ENCODE measurements around the gene DOHH. TPM values are rescaled to one million over a fixed set of nuclear protein-coding genes. Genes with fewer than 3 reads are reported as not detected.
"Not testable (repeated sequence)": the region's sequence is repeated elsewhere in the genome, so short reads cannot be mapped to it uniquely, and the experiment has no call there.

Gene DOHH
- polyA plus RNA-seq, 3 donors = 5.4 to 11.8 (median 9.6) TPM

DNA sequence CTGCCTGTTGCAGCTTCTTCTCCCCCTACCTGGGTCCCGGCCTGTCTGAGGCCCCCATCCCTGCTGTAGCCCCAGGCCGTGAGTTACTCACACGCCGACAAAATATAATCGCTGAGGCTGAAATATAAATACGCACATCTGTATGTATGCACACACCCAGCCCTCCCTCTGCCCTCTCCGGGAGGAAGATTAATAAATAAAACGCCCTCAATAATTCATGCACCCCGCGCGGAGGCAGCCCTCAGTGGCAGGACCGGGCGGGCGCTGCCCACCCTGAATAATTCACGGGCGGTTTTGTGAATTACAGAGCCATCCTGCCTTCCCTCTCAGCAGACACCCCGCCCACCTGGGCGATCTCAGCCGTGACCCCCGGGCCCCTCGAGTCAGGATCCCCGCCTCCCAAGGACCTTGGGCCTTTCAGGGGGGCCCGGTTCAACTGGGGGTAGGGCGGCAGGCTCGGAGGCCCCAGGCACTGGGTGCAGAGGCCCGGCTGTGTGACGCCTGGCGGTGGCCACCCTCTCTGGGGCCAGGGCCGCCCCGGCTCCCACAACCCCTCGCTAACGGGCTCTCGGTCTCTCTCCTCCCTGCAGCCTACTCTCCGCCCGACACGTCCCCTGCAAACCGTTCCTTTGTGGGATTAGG, 44.4 kb downstream of the DOHH start:
- DNase-seq (ENCODE audit: extremely low read depth in 1 of 11, low read depth in 9 of 11, low spot score in 4 of 11) = no peak

DNA sequence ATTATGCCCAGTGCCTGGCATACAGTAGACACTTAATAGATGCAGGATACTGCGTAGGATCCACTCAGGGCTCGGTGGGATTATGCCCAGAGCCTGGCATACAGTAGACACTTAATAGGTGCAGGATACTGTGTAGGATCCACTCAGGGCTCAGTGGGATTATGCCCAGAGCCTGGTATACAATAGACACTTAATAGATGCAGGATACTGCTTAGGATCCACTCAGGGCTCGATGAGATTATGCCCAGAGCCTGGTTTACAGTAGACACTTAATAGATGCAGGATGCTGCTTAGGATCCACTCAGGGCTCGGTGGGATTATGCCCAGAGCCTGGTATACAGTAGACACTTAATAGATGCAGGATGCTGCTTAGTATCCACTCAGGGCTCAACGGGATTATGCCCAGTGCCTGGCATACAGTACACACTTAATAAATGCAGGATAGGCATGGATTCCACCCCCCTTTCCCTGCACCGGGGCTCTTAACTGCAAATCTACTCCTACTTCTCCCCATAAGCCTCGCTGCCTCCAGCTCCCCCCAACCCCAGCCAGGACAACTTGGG, 45.0 kb downstream of the DOHH start:
- DNase-seq (ENCODE audit: extremely low read depth in 1 of 11, low read depth in 9 of 11, low spot score in 4 of 11) = no peak

DNA sequence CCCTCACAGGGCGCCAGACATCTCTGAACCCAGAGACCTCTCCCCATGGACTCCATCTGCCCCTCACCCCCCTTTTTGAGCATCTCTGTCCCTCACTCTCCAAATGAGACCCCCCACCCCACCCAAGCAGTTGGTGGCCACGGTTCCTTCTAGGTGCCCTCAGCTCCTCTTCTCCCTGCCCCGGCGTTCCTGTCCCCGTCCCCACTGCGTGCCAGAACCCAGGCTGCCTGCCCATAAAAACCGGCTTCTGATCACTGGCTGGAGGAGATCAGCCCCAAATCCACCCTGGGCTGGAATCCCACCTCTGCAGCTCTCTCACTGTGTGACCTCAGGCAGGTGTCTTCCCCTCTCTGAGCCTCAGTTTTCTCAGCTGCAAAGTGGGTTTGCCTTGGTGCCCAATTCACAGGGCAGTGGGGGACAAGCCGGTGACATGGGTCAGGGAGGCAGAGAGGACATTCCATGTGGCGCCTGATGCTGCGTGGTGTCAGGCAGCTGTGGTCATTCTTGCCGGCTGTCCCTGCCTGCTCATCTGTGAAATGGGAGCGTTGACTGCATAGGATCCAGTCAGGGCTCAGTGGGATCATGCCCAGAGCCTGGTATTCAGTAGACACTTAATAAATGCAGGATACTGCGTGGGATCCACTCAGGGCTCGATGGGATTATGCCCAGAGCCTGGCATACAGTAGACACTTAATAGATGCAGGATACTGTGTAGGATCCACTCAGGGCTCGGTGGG, 45.6 kb downstream of the DOHH start:
- DNase-seq (ENCODE audit: extremely low read depth in 1 of 11, low read depth in 9 of 11, low spot score in 4 of 11) = no peak

GRCh38 chr19:3453840-3454239, 46.6 kb downstream of the DOHH start:
- no peak for DNase-seq (ENCODE audit: extremely low read depth in 1 of 11, low read depth in 9 of 11, low spot score in 4 of 11)

DNA sequence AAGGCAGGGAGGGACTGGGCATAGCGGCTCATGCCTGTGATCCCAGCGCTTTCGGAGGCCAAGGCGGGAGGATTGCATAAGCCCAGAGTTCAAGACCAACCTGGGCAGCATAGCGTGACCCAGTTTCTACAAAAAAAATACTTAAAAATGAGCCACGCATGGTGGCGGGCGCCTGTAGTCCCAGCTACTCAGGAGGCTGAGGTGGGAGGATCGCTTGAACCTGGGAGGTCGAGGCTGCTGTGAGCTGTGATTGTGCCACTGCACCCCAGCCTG, 47.6 kb downstream of the DOHH start:
- DNase-seq (ENCODE audit: extremely low read depth in 1 of 11, low read depth in 9 of 11, low spot score in 4 of 11) = not testable (repeated sequence)

DNA sequence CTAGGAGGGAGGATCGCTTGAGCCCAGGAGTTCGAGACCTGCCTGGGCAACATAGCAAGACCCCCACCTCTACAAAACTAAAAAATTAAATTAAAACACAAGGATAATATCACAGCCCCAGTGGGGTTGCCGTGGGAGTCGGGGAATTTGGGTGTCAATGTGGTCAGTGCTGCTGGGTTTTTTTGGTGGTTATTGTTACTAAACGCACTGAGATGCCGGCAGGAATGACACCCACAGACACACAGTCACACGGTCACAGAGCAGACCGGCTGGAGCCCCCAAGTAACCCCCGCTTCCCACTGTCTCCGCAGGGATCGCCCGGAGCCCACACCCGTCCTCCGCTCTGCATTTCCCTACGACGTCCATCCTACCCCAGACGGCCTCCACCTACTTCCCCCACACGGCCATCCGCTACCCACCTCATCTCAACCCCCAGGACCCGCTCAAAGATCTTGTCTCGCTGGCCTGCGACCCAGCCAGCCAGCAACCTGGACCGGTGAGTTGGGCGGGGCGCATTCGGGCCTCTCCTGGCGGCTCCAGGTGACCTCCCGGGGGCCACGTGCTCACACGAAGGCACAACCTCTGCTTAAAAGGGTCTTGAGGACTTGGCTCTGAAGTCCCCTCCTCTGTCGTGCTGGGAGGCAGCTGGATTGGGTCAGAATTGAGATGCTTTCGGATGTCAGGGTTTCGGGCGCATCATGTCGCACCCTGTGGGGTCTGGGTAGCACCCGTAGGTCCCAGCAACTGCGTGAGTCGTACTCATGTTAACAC, 48.1 kb downstream of the DOHH start:
- no peak for DNase-seq (ENCODE audit: extremely low read depth in 1 of 11, low read depth in 9 of 11, low spot score in 4 of 11)

DNA sequence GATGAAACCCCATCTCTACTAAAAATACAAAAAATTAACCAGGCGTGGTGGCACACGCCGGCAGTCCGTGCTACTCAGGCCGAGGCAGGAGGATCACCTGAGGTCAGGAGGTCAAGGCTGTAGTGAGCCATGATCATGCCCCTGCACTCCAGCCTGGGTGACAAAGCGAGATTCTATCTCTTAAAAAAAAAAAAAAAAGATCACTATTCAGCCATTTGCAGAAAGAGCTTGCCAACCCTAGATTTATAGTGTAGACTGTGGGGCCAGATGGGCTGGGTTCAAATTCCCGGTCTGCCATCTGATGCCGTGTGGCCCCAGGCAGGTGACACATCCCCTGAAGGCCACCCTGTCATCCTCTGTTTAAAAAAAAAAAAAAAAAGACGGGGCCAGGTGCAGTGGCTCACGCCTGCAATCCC, 49.0 kb downstream of the DOHH start:
- no peak for DNase-seq (ENCODE audit: extremely low read depth in 1 of 11, low read depth in 9 of 11, low spot score in 4 of 11)

- no peak for DNase-seq (ENCODE audit: extremely low read depth in 1 of 11, low read depth in 9 of 11, low spot score in 4 of 11)
Measured at GRCh38 chr19:3450796-3451411, 49.6 kb downstream of the DOHH start.

DNA sequence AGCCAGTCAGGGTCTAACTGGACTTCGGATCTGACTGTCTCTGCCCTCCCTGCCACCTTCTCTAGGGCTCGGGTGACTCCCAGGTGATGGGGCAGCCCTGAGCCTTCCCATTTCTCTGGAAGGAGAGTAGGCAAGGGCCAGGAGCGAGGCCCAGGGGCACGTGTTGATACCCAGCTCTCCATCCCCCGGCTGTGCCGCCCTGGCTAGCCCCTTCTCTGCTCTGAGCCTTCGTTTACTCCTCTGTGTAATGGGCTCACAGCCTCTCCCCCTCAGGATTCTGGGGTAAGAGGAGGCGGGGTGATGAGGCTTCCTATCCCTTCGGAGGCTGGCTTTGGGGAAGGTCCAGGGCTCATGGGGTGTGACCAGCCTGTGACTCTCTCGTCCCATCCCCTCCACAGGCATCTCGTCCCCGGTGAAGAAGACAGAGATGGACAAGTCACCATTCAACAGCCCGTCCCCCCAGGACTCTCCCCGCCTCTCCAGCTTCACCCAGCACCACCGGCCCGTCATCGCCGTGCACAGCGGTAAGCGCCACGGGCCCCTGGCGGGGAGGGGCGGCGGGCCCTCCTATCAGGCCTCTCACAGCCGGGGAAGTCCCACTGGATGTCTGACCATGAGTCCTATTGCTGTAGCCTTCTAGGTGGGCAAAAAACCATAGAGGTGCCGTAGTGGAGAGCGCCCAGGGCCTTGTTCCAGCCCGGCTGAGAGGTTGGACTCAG, 51.7 kb downstream of the DOHH start:
- no peak for DNase-seq (ENCODE audit: extremely low read depth in 1 of 11, low read depth in 9 of 11, low spot score in 4 of 11)

DNA sequence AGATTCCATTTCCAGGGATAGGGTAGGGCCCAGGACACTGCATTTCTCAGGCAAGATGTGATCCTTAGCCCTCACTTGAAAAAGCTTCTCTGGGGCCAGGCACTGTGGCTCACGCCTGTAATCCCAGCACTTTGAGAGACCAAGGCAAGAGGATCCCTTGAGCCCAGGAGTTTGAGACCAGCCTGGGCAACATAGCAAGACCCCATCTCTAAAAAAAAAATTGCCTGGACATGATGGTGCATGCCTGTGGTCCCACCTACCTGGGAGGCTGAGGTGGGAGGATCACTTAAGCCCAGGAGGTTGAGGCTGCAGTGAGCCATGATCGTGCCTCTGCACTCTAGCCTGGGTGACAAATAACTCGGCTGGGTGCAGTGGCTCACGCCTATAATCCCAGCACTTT, 53.8 kb downstream of the DOHH start:
- DNase-seq (ENCODE audit: extremely low read depth in 1 of 11, low read depth in 9 of 11, low spot score in 4 of 11) = not testable (repeated sequence)

DNA sequence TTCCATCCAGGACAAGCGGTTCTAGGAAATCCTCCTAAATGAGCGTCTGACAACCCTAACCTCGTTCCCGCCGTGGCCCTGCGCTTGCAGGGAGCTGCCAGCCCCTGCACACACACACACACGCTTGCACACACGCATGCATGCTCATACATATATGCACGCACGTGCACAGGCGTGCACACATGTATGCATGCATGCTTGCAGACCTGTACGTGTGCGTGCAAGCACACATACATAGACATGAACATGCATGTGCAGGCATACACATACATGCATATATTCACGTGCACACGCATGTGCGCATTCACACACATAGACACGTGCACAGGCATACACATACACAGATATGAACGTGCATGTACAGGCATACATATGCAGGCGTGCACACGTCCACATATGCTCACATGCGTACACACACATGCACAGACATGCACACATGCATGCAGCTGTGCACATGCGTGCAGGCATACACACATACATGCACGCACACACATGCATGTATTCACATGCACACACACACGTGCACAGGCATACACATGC, 55.7 kb downstream of the DOHH start:
- no peak for DNase-seq (ENCODE audit: extremely low read depth in 1 of 11, low read depth in 9 of 11, low spot score in 4 of 11)

GRCh38 chr19:3443840-3444694, 56.4 kb downstream of the DOHH start:
- DNase-seq (ENCODE audit: extremely low read depth in 1 of 11, low read depth in 9 of 11, low spot score in 4 of 11) = no peak

- DNase-seq (ENCODE audit: extremely low read depth in 1 of 11, low read depth in 9 of 11, low spot score in 4 of 11) = no peak
Measured at GRCh38 chr19:3442487-3443071, 57.9 kb downstream of the DOHH start.

DNA sequence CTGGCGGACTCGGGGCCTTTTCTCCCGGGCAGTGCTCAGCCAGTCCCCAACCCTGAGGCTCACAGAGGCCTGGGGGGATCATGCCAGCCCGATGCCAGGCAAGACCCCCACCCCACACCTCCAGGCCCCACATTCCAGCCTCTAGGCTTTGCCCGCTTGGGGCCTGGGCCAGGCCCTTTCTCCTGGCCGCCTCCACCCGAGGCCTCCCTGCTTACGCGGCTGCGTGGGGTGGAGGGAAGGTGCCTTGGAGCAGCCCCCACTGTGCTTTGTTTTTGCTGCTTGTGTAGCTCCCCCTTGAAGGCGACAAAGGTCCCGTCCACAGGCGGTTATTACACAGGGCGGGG, 58.5 kb downstream of the DOHH start:
- no peak for DNase-seq (ENCODE audit: extremely low read depth in 1 of 11, low read depth in 9 of 11, low spot score in 4 of 11)

DNA sequence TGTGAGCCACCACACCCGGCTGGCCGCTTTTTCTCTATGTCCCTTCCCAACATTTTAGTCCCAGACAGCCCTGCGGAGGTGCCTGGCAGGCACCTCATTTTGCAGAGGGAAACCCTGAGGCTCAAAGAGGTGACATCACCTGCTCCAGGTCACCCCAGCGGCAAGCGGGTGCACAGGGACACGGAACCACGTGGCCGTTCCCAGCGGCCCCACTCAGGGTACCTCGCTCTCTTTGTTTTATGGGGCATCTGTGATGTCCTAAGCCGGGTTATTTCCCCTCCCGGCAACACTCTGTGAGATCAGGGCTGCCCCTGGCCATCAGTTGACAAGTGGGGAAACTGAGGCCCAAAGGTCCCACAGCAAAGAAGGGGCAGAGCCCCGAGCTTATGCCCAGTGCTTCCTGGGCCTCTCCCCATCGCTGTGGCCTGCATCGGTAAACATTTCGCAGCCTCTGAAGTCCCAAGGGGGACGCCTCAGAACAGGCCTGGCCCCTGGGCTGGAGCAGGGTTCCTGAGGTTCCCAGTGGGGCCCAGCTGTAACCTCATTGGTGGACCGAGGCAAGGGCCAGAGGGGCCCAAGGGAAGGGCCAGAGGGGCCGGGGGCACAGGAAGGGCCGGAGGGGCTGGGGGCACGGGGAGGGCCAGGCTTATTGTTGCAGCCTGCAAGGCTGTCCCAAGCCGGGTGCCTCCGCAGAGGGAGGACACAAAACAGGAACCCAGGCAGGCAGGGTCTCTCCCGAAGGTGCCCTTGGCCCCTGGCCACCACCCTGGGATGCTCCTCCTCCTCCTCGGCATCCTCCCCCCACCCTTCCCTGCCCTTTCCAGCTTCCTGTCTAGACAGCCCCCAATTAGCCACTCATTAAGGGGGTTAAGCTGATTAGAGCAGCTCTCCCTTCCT, 59.1 kb downstream of the DOHH start:
- DNase-seq (ENCODE audit: extremely low read depth in 1 of 11, low read depth in 9 of 11, low spot score in 4 of 11) = no peak

Data from renal cortex interstitium (tissue), 11 donors.